ENCODE results near the gene KANSL1.

Gene KANSL1, protein sequence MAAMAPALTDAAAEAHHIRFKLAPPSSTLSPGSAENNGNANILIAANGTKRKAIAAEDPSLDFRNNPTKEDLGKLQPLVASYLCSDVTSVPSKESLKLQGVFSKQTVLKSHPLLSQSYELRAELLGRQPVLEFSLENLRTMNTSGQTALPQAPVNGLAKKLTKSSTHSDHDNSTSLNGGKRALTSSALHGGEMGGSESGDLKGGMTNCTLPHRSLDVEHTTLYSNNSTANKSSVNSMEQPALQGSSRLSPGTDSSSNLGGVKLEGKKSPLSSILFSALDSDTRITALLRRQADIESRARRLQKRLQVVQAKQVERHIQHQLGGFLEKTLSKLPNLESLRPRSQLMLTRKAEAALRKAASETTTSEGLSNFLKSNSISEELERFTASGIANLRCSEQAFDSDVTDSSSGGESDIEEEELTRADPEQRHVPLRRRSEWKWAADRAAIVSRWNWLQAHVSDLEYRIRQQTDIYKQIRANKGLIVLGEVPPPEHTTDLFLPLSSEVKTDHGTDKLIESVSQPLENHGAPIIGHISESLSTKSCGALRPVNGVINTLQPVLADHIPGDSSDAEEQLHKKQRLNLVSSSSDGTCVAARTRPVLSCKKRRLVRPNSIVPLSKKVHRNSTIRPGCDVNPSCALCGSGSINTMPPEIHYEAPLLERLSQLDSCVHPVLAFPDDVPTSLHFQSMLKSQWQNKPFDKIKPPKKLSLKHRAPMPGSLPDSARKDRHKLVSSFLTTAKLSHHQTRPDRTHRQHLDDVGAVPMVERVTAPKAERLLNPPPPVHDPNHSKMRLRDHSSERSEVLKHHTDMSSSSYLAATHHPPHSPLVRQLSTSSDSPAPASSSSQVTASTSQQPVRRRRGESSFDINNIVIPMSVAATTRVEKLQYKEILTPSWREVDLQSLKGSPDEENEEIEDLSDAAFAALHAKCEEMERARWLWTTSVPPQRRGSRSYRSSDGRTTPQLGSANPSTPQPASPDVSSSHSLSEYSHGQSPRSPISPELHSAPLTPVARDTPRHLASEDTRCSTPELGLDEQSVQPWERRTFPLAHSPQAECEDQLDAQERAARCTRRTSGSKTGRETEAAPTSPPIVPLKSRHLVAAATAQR (N-terminal part only)

DNA sequence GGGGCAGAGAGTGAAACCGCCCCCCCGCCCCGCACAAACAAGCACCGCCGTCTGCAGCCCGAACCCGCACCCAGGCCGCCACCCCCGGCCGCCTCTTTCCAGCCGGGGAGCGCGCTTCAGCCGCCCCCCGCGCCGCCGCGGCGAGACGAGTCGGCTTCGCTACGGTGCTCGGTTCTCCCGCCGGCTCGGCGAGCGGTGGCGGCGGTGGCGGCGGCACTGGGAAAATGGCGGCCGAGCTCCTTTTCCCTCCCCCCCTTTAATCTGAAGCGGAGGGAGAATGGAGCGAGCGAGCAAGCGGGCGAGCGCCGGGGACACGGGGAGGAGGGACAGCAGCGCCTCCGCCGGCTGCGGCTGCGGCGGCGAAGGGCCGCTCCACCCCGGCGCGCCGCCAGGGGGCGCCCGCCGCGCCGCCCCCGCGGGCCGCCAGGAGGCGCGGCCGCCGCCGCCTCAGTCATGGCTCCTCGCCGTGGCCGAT, at the start of gene KANSL1:
KANSL1 (minus strand) TSS at position 279 of the 475 bp plus-strand sequence. CDS start 21,286 bp downstream, outside the sequence.
- TF ChIP-seq, protein P1, sequence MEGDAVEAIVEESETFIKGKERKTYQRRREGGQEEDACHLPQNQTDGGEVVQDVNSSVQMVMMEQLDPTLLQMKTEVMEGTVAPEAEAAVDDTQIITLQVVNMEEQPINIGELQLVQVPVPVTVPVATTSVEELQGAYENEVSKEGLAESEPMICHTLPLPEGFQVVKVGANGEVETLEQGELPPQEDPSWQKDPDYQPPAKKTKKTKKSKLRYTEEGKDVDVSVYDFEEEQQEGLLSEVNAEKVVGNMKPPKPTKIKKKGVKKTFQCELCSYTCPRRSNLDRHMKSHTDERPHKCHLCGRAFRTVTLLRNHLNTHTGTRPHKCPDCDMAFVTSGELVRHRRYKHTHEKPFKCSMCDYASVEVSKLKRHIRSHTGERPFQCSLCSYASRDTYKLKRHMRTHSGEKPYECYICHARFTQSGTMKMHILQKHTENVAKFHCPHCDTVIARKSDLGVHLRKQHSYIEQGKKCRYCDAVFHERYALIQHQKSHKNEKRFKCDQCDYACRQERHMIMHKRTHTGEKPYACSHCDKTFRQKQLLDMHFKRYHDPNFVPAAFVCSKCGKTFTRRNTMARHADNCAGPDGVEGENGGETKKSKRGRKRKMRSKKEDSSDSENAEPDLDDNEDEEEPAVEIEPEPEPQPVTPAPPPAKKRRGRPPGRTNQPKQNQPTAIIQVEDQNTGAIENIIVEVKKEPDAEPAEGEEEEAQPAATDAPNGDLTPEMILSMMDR (IDR thresholded peaks at IDR 0.05) = peak; percentile 100

DNA sequence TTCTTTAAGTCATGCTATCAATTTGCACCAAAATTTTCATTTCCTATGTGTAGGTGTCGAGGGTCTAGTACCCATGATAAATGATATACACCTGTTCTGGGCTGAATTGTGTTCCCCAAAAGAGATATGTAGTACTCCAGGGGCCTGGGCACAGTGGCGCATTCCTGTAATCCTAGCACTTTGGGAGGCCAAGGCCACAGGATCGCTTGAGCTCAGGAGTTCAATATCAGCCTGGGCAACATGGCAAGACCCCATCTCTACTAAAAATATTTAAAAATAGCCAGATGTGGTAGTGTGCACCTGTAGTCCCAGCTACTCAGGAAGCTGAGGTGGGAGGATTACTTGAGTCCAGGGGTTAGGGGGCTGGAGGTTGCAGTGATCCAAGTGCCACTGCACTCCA, 23.5 kb upstream of the KANSL1 start:
- TF ChIP-seq, protein P1 (IDR thresholded peaks at IDR 0.05) = no peak

DNA sequence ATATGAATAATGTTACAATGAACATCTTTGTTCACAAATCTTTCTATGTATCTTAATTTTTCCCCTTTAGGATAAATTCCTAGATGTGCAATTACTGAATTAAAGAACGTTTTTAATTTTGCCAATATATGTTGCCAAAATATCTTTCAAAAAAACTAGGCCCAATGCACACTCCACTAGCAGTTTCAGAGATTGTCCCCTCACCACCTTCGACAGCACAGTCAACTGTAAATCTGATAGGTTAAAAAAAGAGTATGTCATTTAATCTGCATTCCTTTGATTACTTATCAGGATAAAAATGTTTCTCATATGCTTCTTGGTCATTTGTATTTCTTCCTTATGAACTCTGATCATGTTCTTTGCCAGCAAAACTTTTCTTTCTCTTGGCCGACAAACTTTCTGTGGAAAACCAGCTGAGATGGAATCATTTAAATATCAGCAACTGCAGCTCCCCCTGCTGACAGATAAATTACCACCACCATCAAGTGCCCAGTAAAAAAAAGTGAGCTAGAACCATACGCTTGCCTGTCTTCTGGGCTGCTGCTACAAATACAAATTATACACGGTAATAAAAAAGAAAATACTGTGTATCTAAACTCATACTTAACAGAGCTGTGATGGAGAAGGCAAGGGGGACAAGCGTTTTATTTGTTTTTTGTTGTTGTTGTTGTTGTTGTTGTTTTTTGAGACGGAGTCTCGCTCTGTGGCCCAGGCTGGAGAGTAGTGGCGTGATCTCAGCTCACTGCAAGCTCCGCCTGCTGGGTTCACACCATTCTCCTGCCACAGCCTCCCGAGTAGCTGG, 19.6 kb upstream of the KANSL1 start:
- TF ChIP-seq, protein P1 (IDR thresholded peaks at IDR 0.05) = peak; percentile 100

DNA sequence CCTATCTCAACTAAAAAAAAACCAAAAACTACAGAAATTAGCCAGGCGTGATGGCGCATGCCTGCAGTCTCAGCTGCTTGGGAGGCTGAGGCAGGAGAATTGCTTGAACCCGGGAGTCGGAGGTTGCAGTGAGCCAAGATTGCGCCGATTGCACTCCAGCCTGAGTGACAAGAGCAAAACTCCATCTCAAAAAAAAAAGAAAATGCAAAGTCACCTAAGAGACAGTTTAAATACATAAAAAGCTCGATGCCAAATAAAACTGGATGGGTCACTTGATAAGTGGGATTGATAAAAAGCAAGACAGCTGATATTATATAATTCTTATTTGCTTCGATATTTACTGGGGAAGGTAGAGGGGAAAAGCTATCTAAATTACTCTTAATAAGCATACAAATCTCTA, 15.8 kb upstream of the KANSL1 start:
- TF ChIP-seq, protein P1 (IDR thresholded peaks at IDR 0.05) = no peak

DNA sequence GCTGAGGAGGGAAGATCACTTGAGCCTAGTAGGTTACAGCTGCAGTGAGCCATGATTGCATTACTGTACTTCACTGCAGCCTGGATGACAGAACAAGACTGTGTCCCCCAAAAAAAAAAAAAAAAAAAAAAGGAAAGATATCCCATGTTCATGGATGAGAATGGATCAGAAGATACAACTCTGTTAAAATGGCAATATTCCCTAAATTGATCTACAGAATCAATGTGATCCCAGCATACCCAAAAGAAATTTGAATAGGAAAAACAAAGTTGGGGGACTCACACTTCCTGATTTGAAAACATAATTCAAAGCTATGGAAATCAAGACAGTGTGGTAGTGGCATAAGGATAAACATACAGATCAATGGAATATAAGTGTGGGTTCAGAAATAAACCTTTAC, 12.7 kb upstream of the KANSL1 start:
- TF ChIP-seq, protein P1 (IDR thresholded peaks at IDR 0.05) = no peak

DNA sequence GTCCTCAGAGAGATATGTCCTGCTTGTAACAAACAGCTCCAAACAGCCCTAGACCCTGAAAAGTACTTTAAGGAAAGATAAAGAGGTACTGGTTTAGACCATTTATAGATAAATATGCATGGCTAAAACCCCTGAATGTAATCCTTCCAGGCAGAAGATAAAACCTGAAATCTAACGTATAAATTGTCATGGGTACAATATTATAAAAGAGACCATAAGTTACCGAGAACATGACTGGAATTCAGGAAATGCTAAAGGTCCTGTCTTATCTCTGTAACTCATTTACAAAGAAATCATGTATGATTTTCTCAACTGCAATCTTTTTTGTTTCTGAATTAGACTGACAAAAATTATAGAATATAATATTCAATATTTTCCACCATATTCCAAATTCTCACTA, 9.2 kb upstream of the KANSL1 start:
- TF ChIP-seq, protein P1 (IDR thresholded peaks at IDR 0.05) = no peak
